Tibial nerve (tissue), 4 donors: ENCODE results near the gene VRK3. TPM values are rescaled to one million over a fixed set of nuclear protein-coding genes. Genes with fewer than 3 reads are reported as not detected.

ENCODE experiments used
- DNase-seq, 2 donors: peaks; one replicate each; pipeline ENCODE4 v3.0.0-alpha.2; 2019; ENCODE audit warnings: low spot score in 2 of 2
- H3K27ac ChIP-seq, 4 donors: fragments of 200-600 bp; sonication (generic) in 3 of 4; one replicate each; pipeline ENCODE4 v1.5.1; 2017 to 2019; ENCODE audit warnings: mild to moderate bottlenecking in 1 of 4
- H3K27me3 ChIP-seq, 2 donors: fragments of 200-600 bp; sonication (generic) in 1 of 2; one replicate each; pipeline versions ENCODE4 v1.5.1 to v1.6.0; 2017 to 2019
- H3K36me3 ChIP-seq, 3 donors: fragments of 200-600 bp; sonication (generic); one replicate each; pipeline ENCODE4 v1.5.1; 2018 to 2019
- H3K4me1 ChIP-seq, 4 donors: fragments of 200-600 bp; sonication (generic) in 3 of 4; one replicate each; pipeline ENCODE4 v1.5.1; 2017 to 2019
- H3K4me3 ChIP-seq, 4 donors: fragments of 200-600 bp; sonication (generic) in 3 of 4; one replicate each; pipeline ENCODE4 v1.5.1; 2017 to 2019; ENCODE audit warnings: mild to moderate bottlenecking in 1 of 4, moderate library complexity in 1 of 4
- H3K9me3 ChIP-seq, 4 donors: fragments of 200-600 bp; sonication (generic) in 3 of 4; one replicate each; pipeline ENCODE4 v1.5.1; 2017 to 2019
- CTCF ChIP-seq, 5 experiments: fragments of 200-600 bp in 3 of 5; fragments of 450-650 bp in 2 of 5; sonication (generic) in 3 of 5; IDR thresholded peaks; one replicate each; pipeline ENCODE4 v1.5.1; 2016 to 2019; ENCODE audit warnings: antibody characterized with exemption in 5 of 5, mild to moderate bottlenecking in 3 of 5, moderate library complexity in 2 of 5
- EP300 ChIP-seq, 2 donors: sonication (generic); formaldehyde crosslinking; IDR thresholded peaks; one replicate each; pipeline ENCODE4 v1.6.1; 2017; ENCODE audit warnings: antibody characterized with exemption in 2 of 2, mild to moderate bottlenecking in 1 of 2
- POLR2A ChIP-seq, 2 donors: fragments of 450-650 bp; IDR thresholded peaks; one replicate each; pipeline ENCODE4 v1.6.1; 2017; ENCODE audit warnings: antibody characterized with exemption in 2 of 2, mild to moderate bottlenecking in 2 of 2, moderate library complexity in 2 of 2
- WGBS, 2 donors: methylation state at CpG; one replicate each; pipeline ENCODE4 v1.1.5; 2018; 5-methylcytosine and 5-hydroxymethylcytosine counted together
- total RNA-seq, 4 donors: library from RNA; depleted of rRNA; stranded (reverse); fragments of >200 nt; gene quantifications; one replicate each; pipeline ENCODE4 v1.1.0, GENCODE V29; 2016

VRK3 gene
- total RNA-seq, 4 donors from 2014 or later: 25.7 to 51.3 (median 30.1) TPM

- Histone ChIP-seq H3K4me3 (no peak overlapping the region), H3K36me3 (no peaks in the 10 kb centered on the region), H3K9me3 (no peaks in the 10 kb centered on the region), H3K4me1 (peaks cover 0 to 10% (median 5%) of the 10 kb centered on the region in 4 donors), H3K27ac (no peak overlapping the region), H3K27me3 (no peaks in the 10 kb centered on the region)
- no peak for DNase-seq
- TF ChIP-seq POLR2A (IDR thresholded peaks at IDR 0.05): no peak
- TF ChIP-seq EP300 (IDR thresholded peaks at IDR 0.05): no peak
- TF ChIP-seq CTCF (IDR thresholded peaks at IDR 0.05): no peak
- 58 to 75% methylated on average over 4 of the region's 4 CpGs for WGBS, 2 donors
Observed at GRCh38 chr19:49938662-49939061, 86.5 kb downstream of the VRK3 start.

GRCh38 chr19:49937750-49938381 lies 87.3 kb downstream of the VRK3 start:
- Histone ChIP-seq H3K27me3 (no peaks in the 10 kb centered on the region), H3K36me3 (peaks cover 0 to 6% (median 0%) of the 10 kb centered on the region in 3 donors), H3K4me1 (peaks cover 0 to 10% (median 5%) of the 10 kb centered on the region in 4 donors), H3K9me3 (no peaks in the 10 kb centered on the region), H3K27ac (no peak overlapping the region), H3K4me3 (peak overlapping the region in 2 of 4 donors; percentile 7 to 26)
- WGBS, 2 donors: 15 to 29% methylated on average over 16 to 30 of the region's 35 CpGs
- DNase-seq: peak; percentile 49 to 71
- peak; percentile 93 to 97 (median 95) for TF ChIP-seq CTCF (IDR thresholded peaks at IDR 0.05)
- TF ChIP-seq EP300 (IDR thresholded peaks at IDR 0.05): no peak
- TF ChIP-seq POLR2A (IDR thresholded peaks at IDR 0.05): no peak

- Histone ChIP-seq H3K36me3 (peaks cover 0 to 14% (median 0%) of the 10 kb centered on the region in 3 donors), H3K9me3 (no peaks in the 10 kb centered on the region), H3K27ac (no peak overlapping the region), H3K4me3 (no peak overlapping the region), H3K27me3 (no peaks in the 10 kb centered on the region), H3K4me1 (peaks cover 0 to 10% (median 5%) of the 10 kb centered on the region in 4 donors)
- no peak for DNase-seq
- 68 to 70% methylated on average over 5 of the region's 5 CpGs for WGBS, 2 donors
- no peak for TF ChIP-seq CTCF (IDR thresholded peaks at IDR 0.05)
- TF ChIP-seq POLR2A (IDR thresholded peaks at IDR 0.05): no peak
- TF ChIP-seq EP300 (IDR thresholded peaks at IDR 0.05): no peak
Observed at GRCh38 chr19:49936549-49936948, 88.6 kb downstream of the VRK3 start.

- H3K4me1 ChIP-seq: peaks cover 1 to 21% (median 8%) of the 10 kb centered on the region in 4 donors
- H3K27ac ChIP-seq: no peak overlapping the region
- H3K4me3 ChIP-seq: no peak overlapping the region
- no peaks in the 10 kb centered on the region for H3K9me3 ChIP-seq
- no peak for DNase-seq
- peaks cover 0 to 14% (median 0%) of the 10 kb centered on the region in 3 donors for H3K36me3 ChIP-seq
- 95 to 97% methylated on average over 8 of the region's 8 CpGs for WGBS, 2 donors
- TF ChIP-seq POLR2A (IDR thresholded peaks at IDR 0.05) (no peak), EP300 (IDR thresholded peaks at IDR 0.05) (no peak), CTCF (IDR thresholded peaks at IDR 0.05) (no peak)
- H3K27me3 ChIP-seq: no peaks in the 10 kb centered on the region
Observed at GRCh38 chr19:49933643-49934042, 91.5 kb downstream of the VRK3 start.

GRCh38 chr19:49932731-49933131 lies 92.4 kb downstream of the VRK3 start:
- H3K36me3 ChIP-seq: peaks cover 0 to 15% (median 0%) of the 10 kb centered on the region in 3 donors
- no peak for TF ChIP-seq CTCF (IDR thresholded peaks at IDR 0.05)
- no peak for TF ChIP-seq POLR2A (IDR thresholded peaks at IDR 0.05)
- no peak for TF ChIP-seq EP300 (IDR thresholded peaks at IDR 0.05)
- H3K9me3 ChIP-seq: no peaks in the 10 kb centered on the region
- no peak overlapping the region for H3K4me3 ChIP-seq
- H3K4me1 ChIP-seq: peaks cover 0 to 26% (median 12%) of the 10 kb centered on the region in 4 donors
- DNase-seq: no peak
- H3K27ac ChIP-seq: no peak overlapping the region
- no peaks in the 10 kb centered on the region for H3K27me3 ChIP-seq
- 91 to 92% methylated on average over 25 of the region's 25 CpGs for WGBS, 2 donors
